WI38 (cell line): ENCODE results near the gene GOLPH3.
"Not testable (repeated sequence)": the region's sequence is repeated elsewhere in the genome, so short reads cannot be mapped to it uniquely, and the experiment has no call there.

Experiments used
- H3K4me3 ChIP-seq: 2 replicates; pipeline ENCODE4 v1.5.1; 2011; ENCODE audit warnings: low read depth, mild to moderate bottlenecking, control low read depth, low read length
- TF ChIP-seq, protein P1 (sequence below): IDR thresholded peaks from 2 replicates; pipeline ENCODE4 v1.5.1; 2012; ENCODE audit warnings: low read depth, mild to moderate bottlenecking, control low read depth, low read length

The GOLPH3 gene

DNA sequence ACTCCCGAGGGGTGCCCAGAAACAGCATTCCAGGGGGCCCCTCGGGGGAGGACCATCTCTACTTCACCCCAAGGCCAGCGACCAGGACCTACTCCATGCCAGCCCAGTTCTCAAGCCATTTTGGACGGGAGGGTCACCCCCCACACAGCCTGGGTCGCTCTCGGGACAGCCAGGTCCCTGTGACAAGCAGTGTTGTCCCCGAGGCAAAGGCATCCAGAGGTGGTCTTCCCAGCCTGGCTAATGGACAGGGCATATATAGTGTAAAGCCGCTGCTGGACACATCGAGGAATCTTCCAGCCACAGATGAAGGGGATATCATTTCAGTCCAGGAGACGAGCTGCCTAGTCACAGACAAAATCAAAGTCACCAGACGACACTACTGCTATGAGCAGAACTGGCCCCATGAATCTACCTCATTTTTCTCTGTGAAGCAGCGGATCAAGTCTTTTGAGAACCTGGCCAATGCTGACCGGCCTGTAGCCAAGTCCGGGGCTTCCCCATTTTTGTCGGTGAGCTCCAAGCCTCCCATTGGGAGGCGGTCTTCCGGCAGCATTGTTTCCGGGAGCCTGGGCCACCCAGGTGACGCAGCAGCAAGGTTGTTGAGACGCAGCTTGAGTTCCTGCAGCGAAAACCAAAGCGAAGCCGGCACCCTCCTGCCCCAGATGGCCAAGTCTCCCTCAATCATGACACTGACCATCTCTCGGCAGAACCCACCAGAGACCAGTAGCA is 83.9 kb downstream of the GOLPH3 start:
- TF ChIP-seq, protein P1, sequence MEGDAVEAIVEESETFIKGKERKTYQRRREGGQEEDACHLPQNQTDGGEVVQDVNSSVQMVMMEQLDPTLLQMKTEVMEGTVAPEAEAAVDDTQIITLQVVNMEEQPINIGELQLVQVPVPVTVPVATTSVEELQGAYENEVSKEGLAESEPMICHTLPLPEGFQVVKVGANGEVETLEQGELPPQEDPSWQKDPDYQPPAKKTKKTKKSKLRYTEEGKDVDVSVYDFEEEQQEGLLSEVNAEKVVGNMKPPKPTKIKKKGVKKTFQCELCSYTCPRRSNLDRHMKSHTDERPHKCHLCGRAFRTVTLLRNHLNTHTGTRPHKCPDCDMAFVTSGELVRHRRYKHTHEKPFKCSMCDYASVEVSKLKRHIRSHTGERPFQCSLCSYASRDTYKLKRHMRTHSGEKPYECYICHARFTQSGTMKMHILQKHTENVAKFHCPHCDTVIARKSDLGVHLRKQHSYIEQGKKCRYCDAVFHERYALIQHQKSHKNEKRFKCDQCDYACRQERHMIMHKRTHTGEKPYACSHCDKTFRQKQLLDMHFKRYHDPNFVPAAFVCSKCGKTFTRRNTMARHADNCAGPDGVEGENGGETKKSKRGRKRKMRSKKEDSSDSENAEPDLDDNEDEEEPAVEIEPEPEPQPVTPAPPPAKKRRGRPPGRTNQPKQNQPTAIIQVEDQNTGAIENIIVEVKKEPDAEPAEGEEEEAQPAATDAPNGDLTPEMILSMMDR = no peak
- H3K4me3 ChIP-seq = no peak overlapping the region

DNA sequence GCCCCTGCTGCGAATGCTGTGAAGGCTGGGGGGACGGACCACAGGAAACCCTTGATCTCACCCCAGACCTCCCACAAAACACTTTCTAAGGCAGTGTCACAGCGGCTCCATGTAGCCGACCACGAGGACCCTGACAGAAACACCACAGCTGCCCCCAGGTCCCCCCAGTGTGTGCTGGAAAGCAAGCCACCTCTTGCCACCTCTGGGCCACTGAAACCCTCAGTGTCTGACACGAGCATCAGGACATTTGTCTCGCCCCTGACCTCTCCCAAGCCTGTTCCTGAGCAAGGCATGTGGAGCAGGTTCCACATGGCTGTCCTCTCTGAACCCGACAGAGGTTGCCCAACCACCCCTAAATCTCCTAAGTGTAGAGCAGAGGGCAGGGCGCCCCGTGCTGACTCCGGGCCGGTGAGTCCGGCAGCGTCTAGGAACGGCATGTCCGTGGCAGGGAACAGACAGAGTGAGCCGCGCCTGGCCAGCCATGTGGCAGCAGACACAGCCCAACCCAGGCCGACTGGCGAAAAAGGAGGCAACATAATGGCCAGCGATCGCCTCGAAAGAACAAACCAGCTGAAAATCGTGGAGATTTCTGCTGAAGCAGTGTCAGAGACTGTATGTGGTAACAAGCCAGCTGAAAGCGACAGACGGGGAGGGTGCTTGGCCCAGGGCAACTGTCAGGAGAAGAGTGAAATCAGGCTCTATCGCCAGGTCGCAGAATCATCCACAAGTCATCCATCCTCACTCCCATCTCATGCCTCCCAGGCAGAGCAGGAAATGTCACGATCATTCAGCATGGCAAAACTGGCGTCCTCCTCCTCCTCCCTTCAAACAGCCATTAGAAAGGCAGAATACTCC is 84.7 kb downstream of the GOLPH3 start:
- TF ChIP-seq, protein P1 = no peak
- H3K4me3 ChIP-seq = no peak overlapping the region

DNA sequence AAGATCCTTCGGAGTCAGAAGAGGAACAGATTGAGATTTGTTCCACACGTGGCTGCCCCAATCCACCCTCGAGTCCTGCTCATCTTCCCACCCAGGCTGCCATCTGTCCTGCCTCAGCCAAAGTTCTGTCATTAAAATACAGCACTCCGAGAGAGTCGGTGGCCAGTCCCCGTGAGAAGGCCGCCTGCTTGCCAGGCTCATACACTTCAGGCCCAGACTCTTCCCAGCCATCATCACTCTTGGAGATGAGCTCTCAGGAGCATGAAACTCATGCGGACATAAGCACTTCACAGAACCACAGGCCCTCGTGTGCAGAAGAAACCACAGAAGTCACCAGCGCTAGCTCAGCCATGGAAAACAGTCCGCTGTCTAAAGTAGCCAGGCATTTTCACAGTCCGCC is 85.9 kb downstream of the GOLPH3 start:
- TF ChIP-seq, protein P1 = no peak

DNA sequence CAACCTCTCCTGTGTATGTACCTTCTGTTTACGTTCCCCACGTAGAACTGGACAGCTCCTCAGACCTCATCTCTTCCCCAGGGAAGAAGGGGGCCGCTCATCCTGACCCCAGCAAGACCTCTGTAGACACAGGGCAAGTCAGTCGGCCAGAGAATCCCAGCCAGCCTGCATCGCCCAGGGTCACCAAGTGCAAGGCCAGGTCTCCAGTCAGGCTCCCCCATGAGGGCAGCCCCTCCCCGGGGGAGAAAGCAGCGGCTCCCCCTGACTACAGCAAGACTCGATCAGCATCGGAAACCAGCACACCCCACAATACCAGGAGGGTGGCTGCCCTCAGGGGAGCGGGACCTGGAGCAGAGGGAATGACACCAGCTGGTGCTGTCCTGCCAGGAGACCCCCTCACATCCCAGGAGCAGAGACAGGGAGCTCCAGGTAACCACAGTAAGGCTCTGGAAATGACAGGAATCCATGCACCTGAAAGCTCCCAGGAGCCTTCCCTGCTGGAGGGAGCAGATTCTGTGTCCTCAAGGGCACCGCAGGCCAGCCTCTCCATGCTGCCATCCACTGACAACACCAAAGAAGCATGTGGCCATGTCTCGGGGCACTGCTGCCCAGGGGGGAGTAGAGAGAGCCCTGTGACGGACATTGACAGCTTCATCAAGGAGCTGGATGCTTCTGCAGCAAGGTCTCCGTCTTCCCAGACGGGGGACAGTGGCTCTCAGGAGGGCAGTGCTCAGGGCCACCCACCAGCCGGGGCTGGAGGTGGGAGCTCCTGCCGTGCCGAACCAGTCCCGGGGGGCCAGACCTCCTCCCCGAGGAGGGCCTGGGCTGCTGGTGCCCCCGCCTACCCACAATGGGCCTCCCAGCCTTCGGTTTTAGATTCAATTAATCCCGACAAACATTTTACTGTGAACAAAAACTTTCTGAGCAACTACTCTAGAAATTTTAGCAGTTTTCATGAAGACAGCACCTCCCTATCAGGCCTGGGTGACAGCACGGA is 86.7 kb downstream of the GOLPH3 start:
- no peak overlapping the region for H3K4me3 ChIP-seq

More for the DNA sequence above, 85.9 kb downstream of the GOLPH3 start:
- H3K4me3 ChIP-seq = no peak overlapping the region

DNA sequence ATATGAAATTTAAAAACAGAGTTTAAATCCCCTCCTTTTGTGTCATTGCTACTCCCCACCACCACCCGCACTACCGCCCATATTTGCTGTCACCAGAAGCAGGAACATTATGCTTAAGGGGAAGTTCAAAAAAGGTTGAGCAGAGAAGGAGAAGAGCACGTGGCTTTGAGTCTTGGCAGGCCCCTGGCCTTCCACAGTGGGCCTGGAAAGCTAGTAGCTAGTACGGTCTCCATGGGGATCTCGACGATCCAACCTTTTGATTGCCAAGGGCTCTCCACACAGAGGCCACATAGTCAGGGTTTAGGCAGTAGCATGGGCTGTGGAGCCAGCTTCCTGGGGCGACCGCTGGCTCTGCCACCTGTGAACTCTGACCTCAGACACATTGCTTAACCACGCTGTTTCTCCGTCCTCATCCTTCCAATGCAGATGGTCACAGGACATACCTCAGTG is 90.1 kb downstream of the GOLPH3 start:
- H3K4me3 ChIP-seq = no peak overlapping the region
- TF ChIP-seq, protein P1 = no peak

More for the DNA sequence above, 86.7 kb downstream of the GOLPH3 start:
- TF ChIP-seq, protein P1 = no peak

DNA sequence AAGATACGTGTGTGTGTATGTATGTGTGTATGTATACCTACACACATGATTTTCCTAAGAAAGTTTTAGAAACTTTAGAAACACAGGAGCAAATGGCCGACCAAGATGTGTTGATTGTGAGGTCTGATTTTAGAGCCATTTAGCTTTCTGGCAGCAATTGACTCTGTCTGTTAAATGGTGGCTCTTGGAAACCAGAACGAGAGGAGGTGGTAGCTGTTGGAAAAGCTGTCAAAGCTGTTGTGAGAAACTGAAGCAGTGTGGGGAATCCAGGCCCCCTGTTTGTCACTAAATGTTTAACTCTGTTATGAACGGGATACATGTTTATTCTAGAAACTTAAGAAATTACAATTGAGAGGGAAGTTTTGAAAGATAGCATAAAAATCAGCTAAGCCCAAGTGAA is 91.4 kb downstream of the GOLPH3 start:
- H3K4me3 ChIP-seq = no peak overlapping the region

GRCh38 chr5:32080565-32080964 is 93.6 kb downstream of the GOLPH3 start:
- not testable (repeated sequence) for H3K4me3 ChIP-seq

More for the DNA sequence above, 91.4 kb downstream of the GOLPH3 start:
- TF ChIP-seq, protein P1 = no peak

DNA sequence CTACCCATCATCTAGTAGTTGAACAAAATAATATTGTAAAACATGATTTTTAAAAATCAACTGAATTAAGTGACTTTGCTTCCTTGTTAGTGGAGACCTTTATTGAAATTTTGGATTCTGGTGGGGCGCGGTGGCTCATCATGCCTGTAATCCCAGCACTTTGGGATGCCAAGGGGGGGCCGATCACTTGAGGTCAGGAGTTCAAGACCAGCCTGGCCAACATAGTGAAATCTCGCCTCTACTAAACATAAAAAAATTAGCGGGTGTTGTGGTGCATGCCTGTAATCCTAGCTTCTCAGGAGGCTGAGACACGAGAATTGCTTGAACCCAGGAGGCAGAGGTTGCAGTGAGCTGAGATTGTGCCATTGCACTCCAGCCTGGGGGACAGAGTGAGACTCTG is 95.3 kb downstream of the GOLPH3 start:
- not testable (repeated sequence) for H3K4me3 ChIP-seq
